ENCODE measurements around the gene ENOX2. TPM values are rescaled to one million over a fixed set of nuclear protein-coding genes. Genes with fewer than 3 reads are reported as not detected.

The ENOX2 gene
- total RNA-seq, 2 donors from 2014 or later = 7.3 to 26.2 TPM

DNA sequence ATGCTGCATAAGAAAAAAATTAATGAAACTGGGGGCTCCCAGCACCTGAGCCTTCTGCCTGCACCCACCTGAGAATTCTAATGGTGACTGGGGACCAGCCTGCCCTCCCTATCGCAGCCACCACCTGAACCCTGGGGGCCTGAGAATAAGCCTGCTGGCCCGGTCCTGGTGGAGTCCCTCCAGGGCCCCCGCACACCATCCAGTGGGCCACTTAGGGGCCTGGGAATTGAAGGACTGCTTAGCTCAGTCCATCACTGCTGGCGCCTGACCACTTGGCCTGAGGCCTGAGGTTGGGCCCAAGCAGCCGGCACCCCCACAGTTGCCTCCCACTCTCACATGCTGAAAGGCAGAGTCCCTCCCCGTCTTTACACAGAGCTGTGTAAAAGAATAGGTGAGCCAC lies 230.8 kb downstream of the ENOX2 start:
- Histone ChIP-seq H3K36me3 (ENCODE audit: control insufficient read depth, insufficient read depth, low read length) (no peaks in the 10 kb centered on the region), H3K9me3 (ENCODE audit: control insufficient read depth, low read length) (no peaks in the 10 kb centered on the region), H3K4me1 (ENCODE audit: control insufficient read depth, insufficient read depth, low read length) (no peaks in the 10 kb centered on the region), H3K4me3 (ENCODE audit: low read length) (no peak overlapping the region), H3K27ac (ENCODE audit: low read depth, low read length) (no peak overlapping the region), H3K9ac (ENCODE audit: extremely low read depth, low read length, poor library complexity, severe bottlenecking) (no peak overlapping the region), H3K27me3 (ENCODE audit: control insufficient read depth, insufficient read depth, low read length, poor library complexity, severe bottlenecking) (no peaks in the 10 kb centered on the region)
- Mint-ChIP-seq H3K36me3 (ENCODE audit: low read depth) (peaks cover 6% of the 10 kb centered on the region), H3K4me1 (peaks cover 5% of the 10 kb centered on the region), H3K9me3 (no peaks in the 10 kb centered on the region), H3K27me3 (ENCODE audit: insufficient read depth) (no peaks in the 10 kb centered on the region), H3K4me3 (no peak overlapping the region), H3K27ac (no peak overlapping the region)
- TF ChIP-seq, protein P1, sequence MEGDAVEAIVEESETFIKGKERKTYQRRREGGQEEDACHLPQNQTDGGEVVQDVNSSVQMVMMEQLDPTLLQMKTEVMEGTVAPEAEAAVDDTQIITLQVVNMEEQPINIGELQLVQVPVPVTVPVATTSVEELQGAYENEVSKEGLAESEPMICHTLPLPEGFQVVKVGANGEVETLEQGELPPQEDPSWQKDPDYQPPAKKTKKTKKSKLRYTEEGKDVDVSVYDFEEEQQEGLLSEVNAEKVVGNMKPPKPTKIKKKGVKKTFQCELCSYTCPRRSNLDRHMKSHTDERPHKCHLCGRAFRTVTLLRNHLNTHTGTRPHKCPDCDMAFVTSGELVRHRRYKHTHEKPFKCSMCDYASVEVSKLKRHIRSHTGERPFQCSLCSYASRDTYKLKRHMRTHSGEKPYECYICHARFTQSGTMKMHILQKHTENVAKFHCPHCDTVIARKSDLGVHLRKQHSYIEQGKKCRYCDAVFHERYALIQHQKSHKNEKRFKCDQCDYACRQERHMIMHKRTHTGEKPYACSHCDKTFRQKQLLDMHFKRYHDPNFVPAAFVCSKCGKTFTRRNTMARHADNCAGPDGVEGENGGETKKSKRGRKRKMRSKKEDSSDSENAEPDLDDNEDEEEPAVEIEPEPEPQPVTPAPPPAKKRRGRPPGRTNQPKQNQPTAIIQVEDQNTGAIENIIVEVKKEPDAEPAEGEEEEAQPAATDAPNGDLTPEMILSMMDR (conservative IDR thresholded peaks at IDR 0.05) = no peak
- 96 to 100% methylated on average over 3 to 6 of the region's 6 CpGs for WGBS, 2 experiments (ENCODE audit: insufficient coverage in 1 of 2, insufficient read length in 1 of 2)
- DNase-seq = no peak

DNA sequence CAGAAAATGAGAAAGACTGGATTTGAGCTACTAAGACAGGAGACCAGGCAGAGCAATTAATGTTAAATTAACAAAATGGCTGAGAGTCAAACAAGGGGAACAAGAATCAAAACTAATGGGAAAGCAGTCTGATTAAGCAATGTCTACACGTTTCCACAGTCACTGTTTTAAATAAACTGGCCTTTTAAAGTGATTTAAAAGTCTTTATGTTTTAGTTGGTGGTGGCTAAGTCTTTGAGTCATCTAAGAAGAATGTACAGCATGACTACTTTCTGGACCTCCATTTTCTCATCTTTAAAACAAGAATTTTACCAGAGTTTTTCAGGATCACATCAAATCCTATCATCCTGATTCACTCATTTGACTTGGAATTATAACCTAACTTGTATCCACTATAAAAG lies 233.8 kb downstream of the ENOX2 start:
- WGBS, 2 experiments (ENCODE audit: insufficient coverage in 1 of 2, insufficient read length in 1 of 2) = 100% methylated on average over 1 of the region's 1 CpG
- no peak overlapping the region for H3K27ac Mint-ChIP-seq
- H3K4me3 ChIP-seq (ENCODE audit: low read length) = no peak overlapping the region
- no peaks in the 10 kb centered on the region for H3K36me3 ChIP-seq (ENCODE audit: control insufficient read depth, insufficient read depth, low read length)
- H3K9ac ChIP-seq (ENCODE audit: extremely low read depth, low read length, poor library complexity, severe bottlenecking) = no peak overlapping the region
- no peak for DNase-seq
- no peaks in the 10 kb centered on the region for H3K4me1 Mint-ChIP-seq
- no peaks in the 10 kb centered on the region for H3K9me3 Mint-ChIP-seq
- H3K36me3 Mint-ChIP-seq (ENCODE audit: low read depth) = peaks cover 6% of the 10 kb centered on the region
- H3K27ac ChIP-seq (ENCODE audit: low read depth, low read length) = no peak overlapping the region
- H3K27me3 Mint-ChIP-seq (ENCODE audit: insufficient read depth) = no peaks in the 10 kb centered on the region
- no peaks in the 10 kb centered on the region for H3K27me3 ChIP-seq (ENCODE audit: control insufficient read depth, insufficient read depth, low read length, poor library complexity, severe bottlenecking)
- H3K4me3 Mint-ChIP-seq = no peak overlapping the region
- TF ChIP-seq, protein P1 (conservative IDR thresholded peaks at IDR 0.05) = no peak
- no peaks in the 10 kb centered on the region for H3K4me1 ChIP-seq (ENCODE audit: control insufficient read depth, insufficient read depth, low read length)
- no peaks in the 10 kb centered on the region for H3K9me3 ChIP-seq (ENCODE audit: control insufficient read depth, low read length)

DNA sequence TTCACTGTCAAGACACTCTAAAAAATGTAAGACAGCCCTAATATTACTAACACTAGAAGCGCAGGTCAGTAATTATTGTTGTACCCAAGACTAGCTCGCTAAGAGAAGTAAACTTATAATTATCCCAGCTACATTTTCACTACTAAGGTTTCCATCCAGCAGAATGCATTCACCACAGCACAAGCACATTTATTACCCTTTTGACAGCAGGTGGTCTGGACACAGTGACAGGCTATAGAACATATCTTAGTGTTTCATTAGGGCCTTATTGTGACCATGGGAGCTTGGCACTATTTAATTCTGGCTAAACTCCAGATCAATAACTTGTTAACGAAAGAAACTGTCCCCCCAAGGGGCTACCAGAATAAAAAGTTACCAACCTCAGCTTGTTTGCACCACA lies 237.7 kb downstream of the ENOX2 start:
- peaks cover 6% of the 10 kb centered on the region for H3K36me3 Mint-ChIP-seq (ENCODE audit: low read depth)
- no peak overlapping the region for H3K27ac ChIP-seq (ENCODE audit: low read depth, low read length)
- H3K4me3 ChIP-seq (ENCODE audit: low read length) = no peak overlapping the region
- H3K27ac Mint-ChIP-seq = no peak overlapping the region
- no peaks in the 10 kb centered on the region for H3K4me1 Mint-ChIP-seq
- no peaks in the 10 kb centered on the region for H3K27me3 Mint-ChIP-seq (ENCODE audit: insufficient read depth)
- no peaks in the 10 kb centered on the region for H3K36me3 ChIP-seq (ENCODE audit: control insufficient read depth, insufficient read depth, low read length)
- TF ChIP-seq, protein P1 (conservative IDR thresholded peaks at IDR 0.05) = no peak
- no peak overlapping the region for H3K4me3 Mint-ChIP-seq
- no peaks in the 10 kb centered on the region for H3K9me3 Mint-ChIP-seq
- WGBS, 2 experiments (ENCODE audit: insufficient coverage in 1 of 2, insufficient read length in 1 of 2) = 96 to 100% methylated on average over 1 to 3 of the region's 3 CpGs
- H3K9me3 ChIP-seq (ENCODE audit: control insufficient read depth, low read length) = no peaks in the 10 kb centered on the region
- H3K4me1 ChIP-seq (ENCODE audit: control insufficient read depth, insufficient read depth, low read length) = no peaks in the 10 kb centered on the region
- no peak overlapping the region for H3K9ac ChIP-seq (ENCODE audit: extremely low read depth, low read length, poor library complexity, severe bottlenecking)
- H3K27me3 ChIP-seq (ENCODE audit: control insufficient read depth, insufficient read depth, low read length, poor library complexity, severe bottlenecking) = no peaks in the 10 kb centered on the region
- DNase-seq = no peak

All from endodermal cell (in vitro differentiated cells).